Measurements from ENCODE around the gene KAT7.

Gene KAT7

GRCh38 chr17:49848739-49849138 is 60.3 kb downstream of the KAT7 start:
- TF ChIP-seq CTCF (IDR thresholded peaks at IDR 0.05; ENCODE audit: low read depth, low read length, missing control alignments) = no peak

DNA sequence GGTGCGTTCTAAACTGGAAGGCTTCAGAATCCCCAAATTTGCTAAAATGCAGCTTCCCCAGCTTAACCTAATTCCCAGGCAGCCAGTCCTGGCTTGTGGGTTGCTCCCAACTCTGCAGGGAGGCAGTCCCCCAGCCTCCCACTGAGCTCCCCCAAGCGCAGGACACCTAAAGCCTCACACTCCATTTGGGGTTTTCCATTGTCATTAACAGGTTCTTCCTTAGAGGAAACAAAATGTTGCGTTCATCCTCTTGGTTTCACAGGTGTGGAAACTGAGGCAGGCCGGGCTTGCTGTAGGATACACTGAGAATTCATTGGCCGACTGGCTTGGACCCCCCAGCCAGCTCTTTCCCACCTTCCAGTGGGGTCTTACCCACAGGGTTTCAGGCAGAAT is 61.7 kb downstream of the KAT7 start:
- no peak overlapping the region for H3K4me3 ChIP-seq (ENCODE audit: low read depth, low read length)
- no peak for DNase-seq (ENCODE audit: low read depth)
- TF ChIP-seq CTCF (IDR thresholded peaks at IDR 0.05; ENCODE audit: low read depth, low read length, missing control alignments) = no peak

More at GRCh38 chr17:49848739-49849138, 60.3 kb downstream of the KAT7 start:
- no peak for DNase-seq (ENCODE audit: low read depth)
- no peak overlapping the region for H3K4me3 ChIP-seq (ENCODE audit: low read depth, low read length)

GRCh38 chr17:49850772-49851386 is 62.4 kb downstream of the KAT7 start:
- peak overlapping the region; percentile 42 for H3K4me3 ChIP-seq (ENCODE audit: low read depth, low read length)
- no peak for DNase-seq (ENCODE audit: low read depth)
- no peak for TF ChIP-seq CTCF (IDR thresholded peaks at IDR 0.05; ENCODE audit: low read depth, low read length, missing control alignments)

DNA sequence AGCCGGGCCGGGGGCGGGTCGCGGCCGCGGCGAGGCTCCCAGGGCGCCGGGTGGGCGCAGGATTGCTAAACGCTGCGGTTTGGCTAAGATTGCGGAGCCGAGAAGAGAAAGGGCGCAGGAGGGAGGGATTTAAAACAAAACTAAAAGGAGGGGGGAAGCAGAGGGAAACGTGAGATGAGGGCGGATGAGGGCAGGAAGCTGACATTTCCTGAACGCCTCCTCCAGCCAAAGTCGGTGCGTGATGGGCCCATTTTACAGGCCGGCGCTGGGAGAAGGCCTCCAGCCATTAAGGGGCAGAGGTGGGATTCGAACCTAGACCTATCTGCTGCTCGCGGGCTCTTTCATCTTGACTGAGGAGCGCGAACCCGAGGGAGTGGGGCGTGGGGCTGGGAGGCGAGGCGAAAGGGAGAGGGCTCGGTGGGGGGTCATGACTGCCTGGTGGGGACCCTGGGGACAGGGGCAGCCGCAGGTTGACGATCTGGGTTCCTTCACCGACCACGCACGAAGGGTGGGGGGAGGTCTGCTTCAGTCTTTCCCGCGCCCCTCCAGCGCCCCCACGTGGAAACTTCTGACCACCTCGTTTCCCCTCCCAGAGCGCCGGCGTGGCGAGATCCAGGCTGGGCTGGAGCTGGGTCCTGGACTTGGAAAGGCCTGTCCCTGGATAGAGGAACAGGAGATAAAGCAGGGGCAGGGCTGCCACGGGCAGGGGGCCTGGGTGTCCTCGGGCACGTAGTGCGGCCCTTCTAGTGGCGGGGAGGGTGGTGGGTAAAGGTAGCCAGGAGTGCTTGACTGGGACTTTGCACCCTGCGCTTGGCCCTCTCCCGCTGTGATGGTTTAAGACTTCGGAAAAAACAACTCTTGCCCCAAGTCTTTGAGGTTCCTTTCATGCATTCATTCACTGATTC is 63.2 kb downstream of the KAT7 start:
- peak; percentile 76 for TF ChIP-seq CTCF (IDR thresholded peaks at IDR 0.05; ENCODE audit: low read depth, low read length, missing control alignments)
- DNase-seq (ENCODE audit: low read depth) = no peak
- H3K4me3 ChIP-seq (ENCODE audit: low read depth, low read length) = peak overlapping the region; percentile 42

DNA sequence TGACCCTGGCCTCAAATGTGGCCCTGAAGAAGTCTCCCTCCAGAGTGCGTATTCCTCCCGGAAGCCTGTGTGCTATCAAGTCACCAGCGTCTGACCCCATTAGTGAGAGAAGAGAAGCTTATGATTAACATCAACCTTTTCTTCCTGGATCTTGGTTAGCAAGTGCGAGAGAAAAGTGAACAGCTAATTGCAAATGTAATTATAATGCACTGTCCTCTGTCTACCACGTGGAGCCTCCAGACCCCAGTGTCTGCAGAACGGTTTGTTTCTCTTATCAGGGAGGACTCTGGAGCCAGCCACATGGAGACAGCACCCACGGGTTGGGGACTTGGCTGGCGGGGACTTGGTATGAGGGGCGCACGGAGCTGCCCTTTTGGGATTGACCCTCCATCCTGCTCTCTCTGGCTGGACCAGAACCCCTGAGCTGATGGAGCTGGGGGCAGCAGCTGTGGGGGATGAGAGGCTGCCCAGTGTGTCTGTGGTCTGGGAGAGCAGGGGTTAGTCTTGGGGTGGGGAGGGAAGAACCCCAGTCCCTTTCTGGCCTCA is 65.1 kb downstream of the KAT7 start:
- H3K4me3 ChIP-seq (ENCODE audit: low read depth, low read length) = no peak overlapping the region
- no peak for DNase-seq (ENCODE audit: low read depth)
- no peak for TF ChIP-seq CTCF (IDR thresholded peaks at IDR 0.05; ENCODE audit: low read depth, low read length, missing control alignments)

GRCh38 chr17:49854126-49854525 is 65.6 kb downstream of the KAT7 start:
- H3K4me3 ChIP-seq (ENCODE audit: low read depth, low read length) = no peak overlapping the region
- TF ChIP-seq CTCF (IDR thresholded peaks at IDR 0.05; ENCODE audit: low read depth, low read length, missing control alignments) = no peak
- DNase-seq (ENCODE audit: low read depth) = no peak
